Erythroblast (primary cell): ENCODE results near the gene ESYT2.

Experiments used
- GATA1 ChIP-seq: IDR thresholded peaks from 2 replicates; pipeline ENCODE4 v1.6.1; 2011; ENCODE audit warnings: low read depth, mild to moderate bottlenecking, control low read depth, low read length, moderate library complexity
- POLR2A ChIP-seq: IDR thresholded peaks from 2 replicates; pipeline ENCODE4 v1.6.1; 2011; ENCODE audit warnings: mild to moderate bottlenecking, low read length

DNA sequence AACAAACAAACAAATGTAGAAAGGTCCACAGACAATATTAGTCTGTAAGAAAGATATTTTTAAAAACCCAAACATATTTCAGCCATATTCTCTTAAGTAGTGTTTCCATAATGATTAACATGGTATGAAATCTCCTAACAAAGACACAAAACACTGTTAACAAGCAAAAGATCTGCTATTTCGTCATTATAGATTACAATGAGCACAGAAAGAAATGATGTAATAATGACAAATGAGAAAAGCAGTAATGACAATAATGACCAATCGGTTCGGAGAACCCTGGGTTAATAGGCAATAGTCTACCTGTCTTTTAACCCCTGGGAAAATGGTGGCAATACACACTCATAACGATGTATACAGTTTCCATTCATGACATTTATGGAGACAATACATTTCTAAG lies 85.2 kb downstream of the ESYT2 start:
- TF ChIP-seq POLR2A, result no peak
- TF ChIP-seq GATA1, result no peak
